T-helper 2 cell treated with Interferon-gamma antibody and Interleukin-4, amounts not matched to agents 5 μg/mL and 100 μg/mL, for 36 hours (primary cell): Measurements from ENCODE around the gene SDK1.

Experiments used
- DNase-seq: peaks from one replicate; pipeline ENCODE4 v3.0.0; 2021; ENCODE audit warnings: low spot score
- H3K27ac Mint-ChIP-seq: one replicate; pipeline ENCODE4 v1.8.0; 2021; ENCODE audit warnings: mild to moderate bottlenecking, mixed read lengths
- H3K27me3 Mint-ChIP-seq: one replicate; pipeline ENCODE4 v1.8.0; 2021; ENCODE audit warnings: low read depth, mixed read lengths
- H3K36me3 Mint-ChIP-seq: one replicate; pipeline ENCODE4 v1.8.0; 2021; ENCODE audit warnings: low read depth, mixed read lengths
- H3K4me1 Mint-ChIP-seq: one replicate; pipeline ENCODE4 v1.8.0; 2021; ENCODE audit warnings: low read depth, mixed read lengths
- H3K4me3 Mint-ChIP-seq: one replicate; pipeline ENCODE4 v1.8.0; 2022; ENCODE audit warnings: mild to moderate bottlenecking, moderate library complexity, mixed read lengths
- H3K9me3 Mint-ChIP-seq: one replicate; pipeline ENCODE4 v1.8.0; 2021; ENCODE audit warnings: mixed read lengths

Gene SDK1

GRCh38 chr7:3895341-3896116 is 594.5 kb downstream of the SDK1 start:
- peaks cover 6% of the 10 kb centered on the region for H3K27me3 Mint-ChIP-seq
- peaks cover 2% of the 10 kb centered on the region for H3K4me1 Mint-ChIP-seq
- DNase-seq = no peak
- H3K27ac Mint-ChIP-seq = no peak overlapping the region
- H3K36me3 Mint-ChIP-seq = no peaks in the 10 kb centered on the region
- H3K9me3 Mint-ChIP-seq = no peaks in the 10 kb centered on the region
- H3K4me3 Mint-ChIP-seq = no peak overlapping the region

GRCh38 chr7:3896169-3896765 is 595.2 kb downstream of the SDK1 start:
- Mint-ChIP-seq H3K4me1 (peaks cover 2% of the 10 kb centered on the region), H3K4me3 (no peak overlapping the region), H3K27ac (no peak overlapping the region)

GRCh38 chr7:3897430-3898372 is 596.6 kb downstream of the SDK1 start:
- Mint-ChIP-seq H3K4me3 (no peak overlapping the region), H3K27me3 (peaks cover 6% of the 10 kb centered on the region), H3K27ac (no peak overlapping the region), H3K36me3 (no peaks in the 10 kb centered on the region), H3K9me3 (no peaks in the 10 kb centered on the region), H3K4me1 (peaks cover 2% of the 10 kb centered on the region)
- DNase-seq = peak; percentile 6

More at GRCh38 chr7:3896169-3896765, 595.2 kb downstream of the SDK1 start:
- DNase-seq = no peak
- peaks cover 6% of the 10 kb centered on the region for H3K27me3 Mint-ChIP-seq
- no peaks in the 10 kb centered on the region for H3K9me3 Mint-ChIP-seq
- no peaks in the 10 kb centered on the region for H3K36me3 Mint-ChIP-seq

GRCh38 chr7:3899559-3899991 is 598.5 kb downstream of the SDK1 start:
- Mint-ChIP-seq H3K9me3 (no peaks in the 10 kb centered on the region), H3K4me1 (peaks cover 2% of the 10 kb centered on the region), H3K36me3 (no peaks in the 10 kb centered on the region), H3K4me3 (no peak overlapping the region), H3K27ac (no peak overlapping the region), H3K27me3 (peaks cover 5% of the 10 kb centered on the region)
- no peak for DNase-seq

- Mint-ChIP-seq H3K4me3 (no peak overlapping the region), H3K27ac (no peak overlapping the region), H3K4me1 (no peaks in the 10 kb centered on the region), H3K27me3 (peaks cover 4% of the 10 kb centered on the region), H3K36me3 (no peaks in the 10 kb centered on the region), H3K9me3 (no peaks in the 10 kb centered on the region)
- no peak for DNase-seq
Observed at GRCh38 chr7:3908153-3908552, 607.1 kb downstream of the SDK1 start.

GRCh38 chr7:3909128-3909527 is 608.1 kb downstream of the SDK1 start:
- no peak for DNase-seq

GRCh38 chr7:3910054-3910453 is 609.0 kb downstream of the SDK1 start:
- H3K9me3 Mint-ChIP-seq = no peaks in the 10 kb centered on the region
- no peak overlapping the region for H3K27ac Mint-ChIP-seq
- no peak overlapping the region for H3K4me3 Mint-ChIP-seq
- no peaks in the 10 kb centered on the region for H3K36me3 Mint-ChIP-seq
- DNase-seq = no peak
- H3K4me1 Mint-ChIP-seq = no peaks in the 10 kb centered on the region
- H3K27me3 Mint-ChIP-seq = peaks cover 4% of the 10 kb centered on the region

More at GRCh38 chr7:3909128-3909527, 608.1 kb downstream of the SDK1 start:
- no peak overlapping the region for H3K4me3 Mint-ChIP-seq
- H3K36me3 Mint-ChIP-seq = no peaks in the 10 kb centered on the region
- H3K27me3 Mint-ChIP-seq = peaks cover 4% of the 10 kb centered on the region
- no peaks in the 10 kb centered on the region for H3K4me1 Mint-ChIP-seq
- no peaks in the 10 kb centered on the region for H3K9me3 Mint-ChIP-seq
- no peak overlapping the region for H3K27ac Mint-ChIP-seq

GRCh38 chr7:3911685-3912084 is 610.6 kb downstream of the SDK1 start:
- Mint-ChIP-seq H3K9me3 (no peaks in the 10 kb centered on the region), H3K4me1 (no peaks in the 10 kb centered on the region), H3K27me3 (no peaks in the 10 kb centered on the region), H3K36me3 (no peaks in the 10 kb centered on the region), H3K4me3 (no peak overlapping the region), H3K27ac (no peak overlapping the region)
- DNase-seq = no peak

- no peaks in the 10 kb centered on the region for H3K27me3 Mint-ChIP-seq
- H3K9me3 Mint-ChIP-seq = no peaks in the 10 kb centered on the region
- no peak for DNase-seq
- no peaks in the 10 kb centered on the region for H3K4me1 Mint-ChIP-seq
- H3K27ac Mint-ChIP-seq = no peak overlapping the region
- H3K4me3 Mint-ChIP-seq = no peak overlapping the region
- H3K36me3 Mint-ChIP-seq = no peaks in the 10 kb centered on the region
Observed at GRCh38 chr7:3912291-3912690, 611.2 kb downstream of the SDK1 start.

GRCh38 chr7:3914051-3914775 is 613.2 kb downstream of the SDK1 start:
- Mint-ChIP-seq H3K4me3 (no peak overlapping the region), H3K27ac (no peak overlapping the region), H3K4me1 (peaks cover 3% of the 10 kb centered on the region), H3K36me3 (no peaks in the 10 kb centered on the region), H3K27me3 (no peaks in the 10 kb centered on the region), H3K9me3 (no peaks in the 10 kb centered on the region)
- no peak for DNase-seq

- H3K4me1 Mint-ChIP-seq = peaks cover 3% of the 10 kb centered on the region
- H3K36me3 Mint-ChIP-seq = no peaks in the 10 kb centered on the region
- no peaks in the 10 kb centered on the region for H3K27me3 Mint-ChIP-seq
- no peak overlapping the region for H3K27ac Mint-ChIP-seq
- no peak overlapping the region for H3K4me3 Mint-ChIP-seq
- no peaks in the 10 kb centered on the region for H3K9me3 Mint-ChIP-seq
- DNase-seq = no peak
Observed at GRCh38 chr7:3915337-3915878, 614.4 kb downstream of the SDK1 start.

- Mint-ChIP-seq H3K4me3 (no peak overlapping the region), H3K36me3 (no peaks in the 10 kb centered on the region), H3K9me3 (no peaks in the 10 kb centered on the region), H3K27me3 (no peaks in the 10 kb centered on the region), H3K4me1 (peaks cover 3% of the 10 kb centered on the region), H3K27ac (no peak overlapping the region)
- no peak for DNase-seq
Observed at GRCh38 chr7:3916146-3916545, 615.1 kb downstream of the SDK1 start.

GRCh38 chr7:3917436-3917835 is 616.4 kb downstream of the SDK1 start:
- Mint-ChIP-seq H3K27ac (no peak overlapping the region), H3K27me3 (no peaks in the 10 kb centered on the region), H3K9me3 (no peaks in the 10 kb centered on the region), H3K36me3 (no peaks in the 10 kb centered on the region), H3K4me1 (peaks cover 3% of the 10 kb centered on the region), H3K4me3 (no peak overlapping the region)
- DNase-seq = no peak
